Lower leg skin (tissue), 3 donors: ENCODE measurements around the gene SMAP2.

Experiments
- POLR2A ChIP-seq, 2 donors: fragments of 450-650 bp; IDR thresholded peaks; one replicate each; pipeline ENCODE4 v1.6.1; 2016 to 2017; ENCODE audit warnings: antibody characterized with exemption in 2 of 2, mild to moderate bottlenecking in 1 of 2, moderate library complexity in 1 of 2
- TF ChIP-seq, protein P1 (sequence below), 3 donors: fragments of 450-650 bp; IDR thresholded peaks; one replicate each; pipeline ENCODE4 v1.5.1; 2016; ENCODE audit warnings: antibody characterized with exemption in 3 of 3, mild to moderate bottlenecking in 3 of 3, moderate library complexity in 2 of 3

DNA sequence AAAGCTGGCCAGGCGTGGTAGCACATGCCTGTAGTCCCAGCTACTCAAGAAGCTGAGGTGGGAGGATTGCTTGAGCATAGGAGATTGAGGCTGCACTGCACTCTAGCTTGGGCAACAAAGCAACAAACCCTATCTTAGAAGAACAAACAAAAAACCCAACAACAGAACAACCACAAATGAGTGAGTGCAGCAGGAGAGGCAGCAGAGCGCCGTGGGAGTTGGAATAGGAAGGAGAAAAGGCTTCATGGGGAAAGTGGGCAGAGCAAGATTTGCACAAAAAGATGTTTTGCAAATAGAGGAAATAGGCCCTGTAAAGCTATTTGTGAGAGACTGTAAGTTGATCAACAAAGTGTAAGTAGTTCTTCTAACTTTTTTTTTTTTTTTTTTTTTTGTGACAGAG, 19.6 kb downstream of the SMAP2 start:
- TF ChIP-seq, protein P1, sequence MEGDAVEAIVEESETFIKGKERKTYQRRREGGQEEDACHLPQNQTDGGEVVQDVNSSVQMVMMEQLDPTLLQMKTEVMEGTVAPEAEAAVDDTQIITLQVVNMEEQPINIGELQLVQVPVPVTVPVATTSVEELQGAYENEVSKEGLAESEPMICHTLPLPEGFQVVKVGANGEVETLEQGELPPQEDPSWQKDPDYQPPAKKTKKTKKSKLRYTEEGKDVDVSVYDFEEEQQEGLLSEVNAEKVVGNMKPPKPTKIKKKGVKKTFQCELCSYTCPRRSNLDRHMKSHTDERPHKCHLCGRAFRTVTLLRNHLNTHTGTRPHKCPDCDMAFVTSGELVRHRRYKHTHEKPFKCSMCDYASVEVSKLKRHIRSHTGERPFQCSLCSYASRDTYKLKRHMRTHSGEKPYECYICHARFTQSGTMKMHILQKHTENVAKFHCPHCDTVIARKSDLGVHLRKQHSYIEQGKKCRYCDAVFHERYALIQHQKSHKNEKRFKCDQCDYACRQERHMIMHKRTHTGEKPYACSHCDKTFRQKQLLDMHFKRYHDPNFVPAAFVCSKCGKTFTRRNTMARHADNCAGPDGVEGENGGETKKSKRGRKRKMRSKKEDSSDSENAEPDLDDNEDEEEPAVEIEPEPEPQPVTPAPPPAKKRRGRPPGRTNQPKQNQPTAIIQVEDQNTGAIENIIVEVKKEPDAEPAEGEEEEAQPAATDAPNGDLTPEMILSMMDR (IDR thresholded peaks at IDR 0.05), result no peak
- no peak for TF ChIP-seq POLR2A (IDR thresholded peaks at IDR 0.05)
